ENCODE measurements around the gene DNAJC5. TPM values are rescaled to one million over a fixed set of nuclear protein-coding genes. Genes with fewer than 3 reads are reported as not detected.

Gene DNAJC5
- total and polyA plus RNA-seq, 10 donors = 12.7 to 83.1 (median 58.6) TPM

DNA sequence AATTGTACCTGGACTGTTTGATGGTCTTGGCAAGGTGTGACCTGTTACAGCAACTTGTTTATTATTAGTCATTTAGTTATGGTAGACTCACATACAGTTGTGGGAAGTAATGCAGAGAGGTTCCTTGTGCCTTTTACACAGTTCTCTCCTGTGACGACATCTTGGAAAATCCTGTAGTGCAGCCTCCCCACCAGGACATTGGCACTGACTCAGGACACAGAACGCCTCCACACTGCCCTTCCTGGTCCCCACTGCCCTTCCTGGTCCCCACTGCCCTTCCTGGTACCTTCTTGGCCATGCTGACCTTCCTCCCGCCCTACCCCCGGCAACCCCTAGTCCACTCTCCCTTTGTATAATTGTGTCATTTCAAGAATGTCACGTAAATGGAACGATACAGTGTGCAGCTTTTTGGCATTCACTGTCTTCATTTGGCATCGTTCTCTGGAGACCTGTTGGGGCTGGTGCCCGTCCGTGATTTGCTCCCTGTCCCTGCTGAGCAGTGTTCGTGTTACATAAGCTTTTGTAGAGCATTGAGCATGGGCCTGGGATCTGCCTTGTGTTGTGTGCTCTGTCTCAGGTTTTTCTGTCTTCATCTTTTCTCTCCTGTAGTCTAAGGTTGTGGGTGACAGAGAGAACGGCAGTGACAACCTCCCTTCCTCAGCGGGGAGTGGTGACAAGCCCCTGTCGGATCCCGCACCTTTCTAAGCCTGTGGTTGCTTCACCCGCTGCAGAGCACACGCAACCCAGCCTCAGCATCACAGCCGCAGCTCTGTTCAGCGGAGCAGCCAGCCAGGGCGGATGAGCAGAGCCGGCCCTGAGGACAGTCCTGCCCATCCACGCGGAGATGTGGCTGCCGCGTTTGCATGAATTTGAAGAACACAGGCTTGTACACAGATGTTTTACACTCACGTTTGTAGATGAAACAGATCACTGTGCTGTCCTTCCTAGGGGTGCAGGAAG is 5.4 kb upstream of the DNAJC5 start:
- TF ChIP-seq, protein P1, sequence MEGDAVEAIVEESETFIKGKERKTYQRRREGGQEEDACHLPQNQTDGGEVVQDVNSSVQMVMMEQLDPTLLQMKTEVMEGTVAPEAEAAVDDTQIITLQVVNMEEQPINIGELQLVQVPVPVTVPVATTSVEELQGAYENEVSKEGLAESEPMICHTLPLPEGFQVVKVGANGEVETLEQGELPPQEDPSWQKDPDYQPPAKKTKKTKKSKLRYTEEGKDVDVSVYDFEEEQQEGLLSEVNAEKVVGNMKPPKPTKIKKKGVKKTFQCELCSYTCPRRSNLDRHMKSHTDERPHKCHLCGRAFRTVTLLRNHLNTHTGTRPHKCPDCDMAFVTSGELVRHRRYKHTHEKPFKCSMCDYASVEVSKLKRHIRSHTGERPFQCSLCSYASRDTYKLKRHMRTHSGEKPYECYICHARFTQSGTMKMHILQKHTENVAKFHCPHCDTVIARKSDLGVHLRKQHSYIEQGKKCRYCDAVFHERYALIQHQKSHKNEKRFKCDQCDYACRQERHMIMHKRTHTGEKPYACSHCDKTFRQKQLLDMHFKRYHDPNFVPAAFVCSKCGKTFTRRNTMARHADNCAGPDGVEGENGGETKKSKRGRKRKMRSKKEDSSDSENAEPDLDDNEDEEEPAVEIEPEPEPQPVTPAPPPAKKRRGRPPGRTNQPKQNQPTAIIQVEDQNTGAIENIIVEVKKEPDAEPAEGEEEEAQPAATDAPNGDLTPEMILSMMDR (IDR thresholded peaks at IDR 0.05 in 8 of 11, conservative IDR thresholded peaks at IDR 0.05 in 3 of 11) = no peak
- TF ChIP-seq POLR2AphosphoS5 (IDR thresholded peaks at IDR 0.05) (peak in 1 of 3 donors; percentile 46), POLR2A (IDR thresholded peaks at IDR 0.05) (no peak)
- peak overlapping the region in 4 of 8 donors; percentile 13 to 51 (median 38) for H3K27ac ChIP-seq
- no peaks in the 10 kb centered on the region for H3K9me3 ChIP-seq
- H3K36me3 ChIP-seq = peaks cover 2 to 89% (median 61%) of the 10 kb centered on the region in 6 donors
- no peak for DNase-seq
- 73 to 90% (median 83%) methylated on average over 17 to 25 of the region's 25 CpGs for WGBS, 5 donors
- H3K4me3 ChIP-seq = no peak overlapping the region
- intact Hi-C loops (cut with DNase I; ENCODE audit: low total_unique reads) = no loop called here
- no peaks in the 10 kb centered on the region for H3K27me3 ChIP-seq (replicated peaks in 1 of 7)
- H3K4me1 ChIP-seq = peaks cover 0 to 34% (median 8%) of the 10 kb centered on the region in 6 donors

DNA sequence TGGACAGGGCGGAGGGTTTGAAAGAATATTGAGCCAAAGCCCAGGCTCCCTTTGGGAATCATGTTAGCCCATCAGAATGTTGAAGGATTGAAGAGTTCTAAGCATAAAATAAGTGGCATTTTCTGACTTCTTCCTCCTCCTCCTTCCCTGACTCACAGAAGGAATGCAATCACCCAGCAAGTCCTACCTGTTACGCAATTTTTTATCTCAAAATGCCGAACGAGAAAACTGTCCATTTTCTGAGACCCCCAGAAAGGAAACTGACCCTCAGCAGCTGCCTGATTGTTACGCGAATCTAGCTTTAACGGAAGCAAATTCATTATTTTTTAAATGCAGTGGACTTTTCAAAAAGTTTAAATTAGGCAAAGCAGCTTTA is 4.7 kb upstream of the DNAJC5 start:
- Histone ChIP-seq H3K4me3 (no peak overlapping the region), H3K36me3 (peaks cover 2 to 82% (median 54%) of the 10 kb centered on the region in 6 donors), H3K27ac (peak overlapping the region in 3 of 8 donors; percentile 30 to 51 (median 46)), H3K4me1 (peaks cover 0 to 36% (median 10%) of the 10 kb centered on the region in 6 donors), H3K27me3 (replicated peaks in 1 of 7) (no peaks in the 10 kb centered on the region), H3K9me3 (no peaks in the 10 kb centered on the region)
- no peak for DNase-seq
- intact Hi-C loops (cut with DNase I; ENCODE audit: low total_unique reads) = no loop called here
- TF ChIP-seq POLR2AphosphoS5 (IDR thresholded peaks at IDR 0.05) (no peak), POLR2A (IDR thresholded peaks at IDR 0.05) (no peak)
- TF ChIP-seq, protein P1 (IDR thresholded peaks at IDR 0.05 in 8 of 11, conservative IDR thresholded peaks at IDR 0.05 in 3 of 11) = no peak
- 66 to 89% (median 83%) methylated on average over 7 of the region's 7 CpGs for WGBS, 5 donors

DNA sequence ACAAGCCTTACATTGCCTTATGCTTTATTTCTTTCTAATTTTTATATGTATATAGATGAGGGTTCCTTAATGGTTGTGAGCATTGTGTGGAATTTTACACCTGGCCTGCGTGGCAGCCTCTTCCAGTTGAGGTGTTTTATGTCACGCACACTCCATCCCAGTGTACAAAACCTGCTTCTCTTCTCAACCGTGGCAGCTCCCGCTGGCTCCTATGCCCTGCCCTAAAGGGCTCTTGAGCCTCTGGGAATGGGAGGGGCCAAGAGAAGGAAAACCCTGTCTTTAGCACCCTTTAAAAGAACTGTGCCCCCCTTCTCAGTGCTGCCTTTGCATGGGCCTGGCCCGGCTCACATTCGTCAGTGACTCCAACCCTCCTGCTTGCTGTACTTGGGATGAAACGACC is 4.3 kb upstream of the DNAJC5 start:
- Histone ChIP-seq H3K27ac (peak overlapping the region in 1 of 8 donors; percentile 46), H3K4me1 (peaks cover 0 to 38% (median 10%) of the 10 kb centered on the region in 6 donors), H3K27me3 (replicated peaks in 1 of 7) (no peaks in the 10 kb centered on the region), H3K4me3 (no peak overlapping the region), H3K36me3 (peaks cover 2 to 78% (median 50%) of the 10 kb centered on the region in 6 donors), H3K9me3 (no peaks in the 10 kb centered on the region)
- intact Hi-C loops (cut with DNase I; ENCODE audit: low total_unique reads) = no loop called here
- WGBS, 5 donors = 78 to 94% (median 82%) methylated on average over 6 to 7 of the region's 7 CpGs
- no peak for DNase-seq
- TF ChIP-seq POLR2A (IDR thresholded peaks at IDR 0.05) (no peak), POLR2AphosphoS5 (IDR thresholded peaks at IDR 0.05) (peak in 1 of 3 donors; percentile 4)

DNA sequence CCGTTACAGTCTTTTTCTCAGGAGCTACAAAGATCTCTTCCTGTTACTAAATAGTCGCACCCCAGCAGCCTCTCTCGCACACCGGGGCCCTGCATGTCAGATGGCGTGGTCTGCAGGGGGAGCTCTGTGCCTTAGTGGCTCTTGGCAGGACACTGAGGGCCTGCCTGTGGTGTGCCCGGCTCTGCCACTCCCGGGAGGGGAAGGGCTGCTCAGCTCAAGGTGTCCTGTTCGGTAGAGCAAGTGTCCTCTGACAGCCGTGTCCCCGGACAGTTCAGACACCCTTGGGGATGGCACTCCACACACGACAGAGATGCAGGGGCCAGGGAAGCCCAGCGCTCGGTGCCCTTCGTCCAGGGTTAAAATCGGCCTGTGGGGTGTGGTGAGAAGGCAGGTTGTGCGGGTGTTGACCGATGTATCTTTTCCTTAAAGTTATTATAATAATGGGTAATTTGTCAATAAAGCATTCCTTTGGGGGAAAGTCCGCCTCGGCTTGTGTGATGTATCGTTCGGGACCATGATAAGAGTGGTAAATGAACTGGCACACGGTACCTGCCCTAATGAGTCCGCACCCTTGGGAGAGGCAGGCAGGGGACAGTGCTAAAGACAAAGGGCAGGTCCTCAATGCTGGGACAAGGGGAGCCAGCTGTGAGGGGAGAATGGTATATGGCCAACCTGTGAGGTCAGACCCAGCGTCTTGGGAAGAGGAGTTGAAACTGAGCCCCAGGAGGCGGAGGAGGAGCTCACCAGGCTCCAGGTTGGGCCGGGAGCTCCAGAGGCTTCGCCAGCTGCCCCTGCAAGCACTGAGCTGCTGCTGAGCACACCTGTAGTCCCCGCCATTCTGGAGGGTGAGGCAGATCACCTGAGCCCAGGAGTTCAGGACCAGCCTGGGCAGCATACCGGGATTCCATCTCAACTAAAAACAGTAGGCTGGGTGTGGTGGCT is 3.6 kb upstream of the DNAJC5 start:
- Histone ChIP-seq H3K27ac (peak overlapping the region in 1 of 8 donors; percentile 46), H3K4me1 (peaks cover 4 to 45% (median 16%) of the 10 kb centered on the region in 6 donors), H3K9me3 (no peaks in the 10 kb centered on the region), H3K36me3 (peaks cover 2 to 71% (median 45%) of the 10 kb centered on the region in 6 donors), H3K27me3 (replicated peaks in 1 of 7) (no peaks in the 10 kb centered on the region), H3K4me3 (no peak overlapping the region)
- intact Hi-C loops (cut with DNase I; ENCODE audit: low total_unique reads) = no loop called here
- WGBS, 5 donors = 84 to 93% (median 87%) methylated on average over 26 to 29 of the region's 29 CpGs
- no peak for TF ChIP-seq POLR2A (IDR thresholded peaks at IDR 0.05)
- TF ChIP-seq, protein P1 (IDR thresholded peaks at IDR 0.05 in 8 of 11, conservative IDR thresholded peaks at IDR 0.05 in 3 of 11) = no peak
- peak in 1 of 3 donors; percentile 33 for TF ChIP-seq POLR2AphosphoS5 (IDR thresholded peaks at IDR 0.05)
- DNase-seq = no peak
